Activated CD4-positive, alpha-beta T cell treated with anti-CD3 and anti-CD28 coated beads, Interleukin-2, Interleukin-4, amounts not matched to agents 100 ng/mL and 50 ng/mL, durations not matched to agents 16 hours and 8 hours (primary cell): ENCODE data around the gene CELF1.

Experiments used
- DNase-seq: peaks from one replicate; pipeline ENCODE4 v3.0.0-alpha.2; 2020; ENCODE audit warnings: low spot score

CELF1 gene

DNA sequence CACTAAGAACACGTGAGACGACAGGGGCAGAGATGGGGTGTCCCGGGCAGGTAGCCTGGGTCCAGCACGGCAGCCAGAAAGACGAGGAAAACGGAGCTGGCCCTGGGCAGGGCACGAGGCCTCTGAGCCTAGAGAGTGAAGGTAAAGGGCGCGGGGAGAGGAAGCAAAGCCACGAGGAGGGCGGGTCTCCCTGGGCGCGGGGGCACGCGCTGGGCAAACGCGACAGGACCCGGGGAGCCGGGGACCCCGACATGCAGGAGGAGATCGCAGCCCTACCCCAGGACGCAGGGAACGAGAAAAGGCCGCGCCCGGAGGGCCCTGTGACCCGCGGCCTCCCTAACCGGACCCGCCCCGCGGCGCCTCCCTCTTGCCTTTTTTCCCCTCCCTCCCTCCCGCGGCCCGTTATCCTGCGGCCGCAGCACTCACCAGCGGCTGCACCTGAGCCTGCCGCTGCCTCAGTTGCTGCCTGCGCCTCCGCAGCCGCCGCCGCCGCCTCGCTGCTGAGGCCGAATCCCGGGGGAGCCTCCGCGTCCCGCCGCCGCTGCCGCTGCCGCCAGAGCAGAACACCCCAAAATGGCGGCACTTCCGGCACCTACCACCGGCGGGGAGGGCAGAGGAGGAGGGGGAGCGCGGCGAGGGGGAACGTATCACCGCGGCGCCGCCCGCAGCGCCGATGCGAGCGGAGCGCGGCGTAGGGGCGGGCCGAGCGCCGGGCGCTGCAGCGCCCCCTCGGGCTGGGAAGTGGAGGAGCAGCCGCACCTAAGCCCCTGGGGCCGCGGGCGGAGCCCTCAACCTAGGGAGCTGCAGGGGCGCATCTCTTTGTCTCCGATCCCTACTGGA is at the start of gene CELF1:
Gene CELF1 (minus strand): TSS at position 567 of the 840 bp plus-strand sequence. CDS start 53,609 bp downstream, outside the sequence.
- DNase-seq, result peak; percentile 93

DNA sequence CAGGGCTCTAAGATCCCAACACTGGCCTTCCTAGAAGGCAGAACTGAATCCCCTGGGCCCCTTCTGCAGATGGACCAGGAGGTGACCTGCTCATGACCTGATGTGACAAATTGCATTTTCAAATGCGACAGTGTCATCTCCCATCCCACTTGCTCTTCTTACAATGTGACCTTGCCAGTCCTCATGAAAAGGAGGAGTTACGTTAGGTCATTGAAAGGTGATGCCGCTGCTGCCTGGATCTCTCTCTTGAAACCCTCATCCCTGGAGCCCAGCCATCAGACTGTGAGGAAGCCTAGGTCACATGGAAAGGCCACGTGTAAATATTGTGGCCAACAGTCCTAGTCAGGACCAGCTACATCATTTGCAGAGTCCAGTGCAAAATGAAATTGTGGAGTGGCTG is 47.0 kb upstream of the CELF1 start:
- no peak for DNase-seq

GRCh38 chr11:47595967-47596366 is 43.0 kb upstream of the CELF1 start:
- DNase-seq, result no peak

DNA sequence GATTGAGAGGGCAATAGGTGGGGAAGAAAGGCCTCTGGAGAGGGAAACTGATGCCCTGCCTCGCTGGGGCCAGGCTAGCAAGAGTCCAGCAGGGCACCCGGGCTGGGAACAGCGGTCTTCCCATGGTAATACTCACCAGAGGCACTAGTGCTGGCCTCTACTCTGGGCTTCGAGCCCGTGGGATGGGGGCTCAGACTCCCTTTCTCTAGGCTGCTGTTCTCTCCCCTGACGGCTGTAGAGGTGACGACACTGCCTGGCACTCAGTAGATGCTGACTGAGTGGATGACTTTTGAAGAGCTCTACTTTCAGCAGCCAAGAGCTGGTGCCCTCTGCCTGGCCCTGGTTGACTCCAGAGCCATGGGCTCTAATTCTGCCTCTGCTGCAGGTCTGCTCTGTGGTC is 42.1 kb upstream of the CELF1 start:
- no peak for DNase-seq

GRCh38 chr11:47593934-47594855 is 41.3 kb upstream of the CELF1 start, which contains the start of gene C1QTNF4:
C1QTNF4 (minus strand) TSS chr11:47594411; CDS start chr11:47590810, 3,601 bp downstream.
- no peak for DNase-seq

- DNase-seq, result no peak
Observed at GRCh38 chr11:47593492-47593933, 40.6 kb upstream of the CELF1 start.

DNA sequence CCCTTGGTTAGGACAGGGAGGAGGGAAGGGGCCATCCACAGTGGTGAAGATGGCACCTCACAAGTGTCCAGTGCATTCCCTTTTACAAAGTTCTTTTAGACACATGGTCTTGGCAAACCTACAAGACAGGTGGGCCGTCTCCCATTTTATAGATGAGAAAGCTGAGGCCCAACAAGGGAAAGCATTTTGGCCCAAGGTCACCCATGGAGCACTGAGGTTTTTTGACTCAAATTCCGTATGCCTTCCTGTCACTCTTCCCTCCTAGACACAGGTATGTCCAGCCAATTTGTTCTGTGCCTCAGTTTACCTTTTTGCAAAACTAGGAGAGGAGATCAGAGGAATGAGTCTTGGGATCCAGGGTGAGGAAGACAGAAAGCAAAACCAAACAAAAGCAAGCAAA is 40.0 kb upstream of the CELF1 start:
- no peak for DNase-seq

GRCh38 chr11:47592251-47592650 is 39.3 kb upstream of the CELF1 start:
- DNase-seq, result no peak

DNA sequence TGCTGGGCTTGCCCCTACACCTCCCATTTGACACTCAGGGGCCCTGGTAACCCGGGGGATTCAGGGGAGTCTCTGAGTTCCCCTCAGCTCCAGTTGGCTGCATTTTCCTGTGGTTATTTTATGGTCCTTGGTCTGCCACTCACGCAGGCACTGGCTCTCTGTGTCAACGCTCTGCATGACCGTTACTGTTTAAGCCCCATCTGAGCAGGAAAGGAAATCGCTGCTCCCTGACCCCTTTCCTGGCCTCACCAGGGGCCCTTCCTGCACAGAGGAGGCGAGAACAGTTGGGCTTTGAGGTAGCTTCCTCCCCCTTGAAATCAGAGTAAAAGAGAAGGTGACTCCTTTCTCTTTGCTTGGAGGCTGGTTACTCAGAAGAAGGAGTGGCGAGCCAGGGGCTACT is 38.8 kb upstream of the CELF1 start:
- no peak for DNase-seq

DNA sequence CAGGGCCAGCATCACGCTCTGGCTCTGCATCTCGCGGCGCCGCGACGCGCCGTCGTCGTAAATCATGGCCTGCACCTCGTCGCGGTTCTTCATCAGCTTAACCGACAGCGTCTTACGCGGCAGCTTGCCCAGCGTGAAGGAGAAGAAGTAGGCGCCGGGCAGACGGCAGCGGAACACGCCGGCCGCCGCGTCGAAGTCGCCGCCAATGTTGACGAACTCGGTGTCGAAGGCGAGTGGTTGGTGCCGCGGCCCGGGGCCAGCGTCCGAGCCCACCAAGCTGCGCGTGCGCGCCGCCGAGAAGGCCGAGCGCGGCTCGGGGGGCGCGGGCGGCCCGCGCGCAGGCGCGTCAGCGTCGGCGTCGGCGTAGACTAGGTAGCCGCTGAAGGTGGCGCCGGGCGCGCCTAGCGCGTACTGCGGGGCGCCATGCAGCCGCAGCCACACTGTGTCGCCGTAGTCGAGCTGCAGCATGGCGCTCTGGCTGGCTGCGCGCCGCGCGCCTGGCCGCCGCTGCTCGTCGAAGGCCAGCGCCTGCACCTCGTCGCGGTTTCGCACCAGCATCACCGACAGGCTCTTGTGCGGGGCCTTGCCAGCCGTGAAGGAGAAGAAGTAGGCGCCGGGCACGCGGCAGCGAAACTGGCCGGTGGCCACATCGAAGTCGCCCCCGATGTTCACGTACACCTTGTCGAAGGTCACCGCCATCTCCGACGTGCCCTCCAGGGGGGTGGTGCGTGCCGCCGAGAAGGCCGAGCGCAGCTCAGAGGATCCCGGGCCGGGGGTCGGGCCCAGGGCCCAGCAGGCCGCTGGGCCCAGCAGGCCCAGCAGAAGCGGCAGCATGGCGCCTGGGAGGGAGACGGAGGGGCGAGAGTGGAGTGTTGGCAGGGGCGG is 37.3 kb upstream of the CELF1 start:
- no peak for DNase-seq

- DNase-seq, result no peak
Observed at GRCh38 chr11:47589584-47589976, 36.6 kb upstream of the CELF1 start.

DNA sequence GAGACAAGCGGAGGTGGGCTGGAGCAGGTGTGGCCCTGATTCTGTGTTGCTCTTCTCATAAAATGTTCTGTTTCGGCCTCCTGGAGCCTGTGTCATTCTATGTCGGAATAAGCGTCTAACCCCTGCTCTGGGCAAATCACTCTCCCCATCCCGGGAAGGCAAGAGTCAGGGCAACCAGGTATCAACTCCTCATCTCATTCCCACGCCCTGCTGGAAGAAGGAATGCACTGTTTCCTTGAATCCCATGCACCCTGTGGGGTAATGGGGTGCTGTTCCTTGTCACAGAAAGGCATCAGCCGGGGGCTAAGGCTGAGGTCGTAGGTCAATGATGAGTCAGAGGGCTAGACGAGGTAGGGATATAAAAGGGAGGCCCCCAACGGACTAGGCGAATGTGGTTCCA is 36.2 kb upstream of the CELF1 start:
- DNase-seq, result no peak

DNA sequence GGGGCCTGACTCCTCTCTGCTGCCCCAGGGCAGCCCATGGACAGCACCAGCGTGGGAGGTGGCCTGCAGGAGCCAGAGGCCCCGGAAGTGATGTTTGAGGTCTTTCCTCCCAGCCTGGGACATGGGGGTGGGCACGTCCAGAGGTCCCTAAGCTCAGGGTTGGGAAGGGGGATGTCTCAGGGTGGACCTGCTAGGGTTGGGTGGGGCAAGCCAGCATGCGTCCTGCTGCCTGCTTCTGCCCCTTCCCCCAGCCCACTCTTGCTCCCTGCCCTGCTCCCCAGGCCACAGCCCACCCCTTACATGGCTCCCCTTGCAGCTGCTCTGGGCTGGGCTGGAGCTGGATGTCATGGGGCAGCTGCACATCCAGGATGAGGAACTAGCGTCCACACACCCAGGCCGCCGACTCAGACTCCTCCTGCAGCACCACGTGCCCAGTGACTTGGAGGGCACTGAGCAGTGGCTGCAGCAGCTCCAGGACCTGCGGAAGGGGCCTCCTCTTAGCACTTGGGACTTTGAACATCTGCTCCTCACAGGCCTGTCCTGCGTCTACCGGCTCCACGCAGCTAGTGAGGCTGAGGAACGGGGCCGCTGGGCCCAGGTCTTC is 34.9 kb upstream of the CELF1 start:
- no peak for DNase-seq

DNA sequence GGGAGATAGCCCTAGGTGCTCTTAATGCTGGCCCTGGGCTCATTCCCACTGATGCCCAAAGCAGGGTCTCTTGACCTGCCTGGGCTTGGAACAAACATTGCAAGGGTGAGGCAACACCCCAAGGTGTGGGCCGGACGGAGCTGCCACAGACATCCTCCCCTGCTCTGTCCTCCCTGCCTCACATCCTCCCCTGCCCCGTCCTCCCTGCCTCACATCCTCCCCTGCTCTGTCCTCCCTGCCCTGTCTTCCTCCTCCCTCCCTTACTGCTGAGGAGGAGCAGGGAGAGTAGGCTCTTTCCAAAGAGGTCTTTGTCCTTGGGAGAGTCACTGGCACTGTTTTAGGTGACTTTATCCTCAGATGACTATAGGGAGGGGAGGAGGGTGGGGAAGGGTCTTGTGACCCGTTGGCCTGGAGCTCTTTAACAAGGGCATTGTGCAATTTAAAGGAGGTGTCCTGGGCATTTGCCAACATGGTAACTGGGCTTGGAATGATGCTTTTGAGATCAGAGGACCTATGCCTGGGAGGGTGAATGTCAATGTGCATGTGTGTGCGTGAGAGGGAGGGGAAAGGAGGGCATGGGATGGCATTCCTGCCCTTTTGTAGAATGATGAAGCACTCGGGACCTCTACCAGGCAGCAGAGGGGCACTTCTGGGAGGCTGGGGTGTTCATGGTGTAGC is 34.2 kb upstream of the CELF1 start:
- DNase-seq, result no peak

DNA sequence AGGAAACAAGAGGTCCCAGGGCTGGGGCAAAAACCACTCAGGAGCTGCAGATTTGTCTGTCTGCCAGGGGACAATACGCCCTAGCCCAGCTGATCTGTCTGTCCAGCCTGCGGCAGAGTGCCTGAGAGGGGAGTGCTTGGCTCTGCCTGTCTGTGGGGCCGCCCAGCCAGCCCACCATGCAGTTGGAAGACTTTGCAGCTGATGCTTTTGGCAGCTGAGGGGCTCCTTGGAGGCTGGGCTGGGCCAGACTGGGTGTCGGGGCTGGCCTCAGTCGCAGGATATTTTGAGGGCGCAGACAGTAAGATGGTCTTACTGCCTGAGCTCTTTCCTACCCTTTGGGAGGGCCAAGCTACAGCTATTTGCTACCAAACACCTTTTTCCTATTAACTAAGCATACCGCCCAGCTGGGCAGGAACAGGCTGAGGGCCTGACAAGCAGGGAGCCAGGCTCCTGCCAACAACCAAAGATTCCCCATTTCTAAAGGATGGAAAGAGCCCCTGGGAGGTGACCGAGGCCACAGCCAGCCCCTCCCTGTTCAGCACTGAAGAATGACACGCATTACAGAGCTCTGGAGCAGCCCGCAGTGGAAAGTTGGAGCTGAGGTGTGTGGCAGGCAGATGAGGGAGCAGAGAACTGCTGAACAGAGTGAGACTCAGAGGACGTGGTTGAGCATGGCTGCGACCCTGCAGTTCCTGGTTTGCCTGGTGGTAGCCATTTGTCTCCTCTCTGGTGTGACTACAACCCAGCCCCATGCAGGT is 33.3 kb upstream of the CELF1 start, which contains the start of gene FAM180B:
Gene FAM180B (plus strand): TSS at position 581 of the 758 bp plus-strand sequence. CDS start 91 bp downstream, at position 672.
- no peak for DNase-seq

DNA sequence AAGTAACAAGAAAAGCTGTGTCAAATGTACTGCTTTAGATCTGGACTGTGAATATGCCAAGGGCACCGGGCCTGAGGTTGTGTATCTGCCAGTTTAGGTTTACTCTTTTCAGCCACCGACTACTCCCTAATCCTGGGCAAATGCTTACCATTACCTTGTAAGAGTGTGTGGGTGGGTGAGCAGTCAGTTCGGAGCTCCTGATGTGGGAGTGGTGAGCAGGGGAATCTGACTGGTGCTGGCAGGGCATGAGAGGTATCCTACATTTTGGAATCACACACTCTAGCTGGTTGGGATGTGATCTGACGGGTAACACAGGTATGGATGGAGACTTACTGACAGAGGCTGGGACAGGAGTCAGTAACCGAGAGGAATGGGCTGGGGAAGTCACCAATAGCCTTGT is 30.9 kb upstream of the CELF1 start:
- no peak for DNase-seq

GRCh38 chr11:47578524-47579494 is 25.9 kb upstream of the CELF1 start, which contains the start of the genes KBTBD4 and NDUFS3:
KBTBD4 (minus strand) TSS chr11:47578970; CDS start chr11:47578951, 19 bp downstream.
NDUFS3 (plus strand) TSS chr11:47579074; CDS start chr11:47579092, 18 bp downstream.
- peak; percentile 90 for DNase-seq

DNA sequence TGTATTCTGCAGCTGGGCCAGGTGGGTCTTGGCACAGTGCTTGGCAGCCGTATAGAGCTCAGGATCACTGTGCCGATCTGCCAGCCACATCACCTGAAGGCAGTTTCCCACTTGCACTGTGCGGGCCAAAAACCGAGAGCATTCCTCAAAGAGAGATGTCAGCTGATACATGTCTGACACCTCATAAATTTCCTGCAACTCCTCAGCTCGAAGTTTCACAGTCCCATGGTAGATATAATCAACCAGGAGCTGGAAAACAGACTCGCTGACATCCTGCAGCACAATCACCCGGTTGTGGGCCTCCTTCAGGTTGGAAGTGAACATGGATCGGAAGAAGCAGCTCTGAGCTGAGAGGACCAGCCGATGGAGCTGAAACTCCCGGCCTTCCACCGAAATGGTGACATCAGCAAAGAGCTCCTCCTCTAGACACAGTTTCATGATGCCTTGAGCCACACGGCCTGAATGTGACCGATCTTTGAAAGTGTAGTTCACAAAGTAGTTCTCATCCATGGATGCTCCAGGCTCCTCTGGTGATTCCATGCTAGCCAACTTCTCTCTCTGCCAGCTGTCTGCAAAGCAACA is 24.6 kb upstream of the CELF1 start:
- no peak for DNase-seq
